ENCODE measurements around the gene SYNJ2. TPM values are rescaled to one million over a fixed set of nuclear protein-coding genes. Genes with fewer than 3 reads are reported as not detected.

The SYNJ2 gene
- total RNA-seq, 1 experiment from 2014 or later, result 24.5 TPM

GRCh38 chr6:158009935-158010585, 28.4 kb downstream of the SYNJ2 start:
- H2BK5ac ChIP-seq (ENCODE audit: insufficient read length, low read length), result no peak overlapping the region
- no peak overlapping the region for H2BK120ac ChIP-seq (ENCODE audit: low read depth, low read length, poor library complexity, severe bottlenecking)
- peaks cover 13% of the 10 kb centered on the region in 2 experiments for H3K4me1 Mint-ChIP-seq
- no peak overlapping the region for H4K91ac ChIP-seq (ENCODE audit: insufficient read length, low read depth, low read length)
- H2AFZ ChIP-seq (ENCODE audit: low read length), result no peak overlapping the region
- H3K9me3 Mint-ChIP-seq, result peaks cover 0 to 3% of the 10 kb centered on the region in 2 experiments; a peak in 2 of 5 replicates
- no peak overlapping the region; a peak in 2 of 7 replicates for H3K27ac Mint-ChIP-seq
- H3K4me1 ChIP-seq (ENCODE audit: insufficient read depth, low read length), result 0 out of 2 replicates have a peak, but pooled peaks cover 5% of the 10 kb centered on the region
- no CpG with 5 or more reads among the region's 6 CpGs for WGBS (ENCODE audit: extremely low coverage, insufficient read length, low lambda C conversion rate)
- no peak overlapping the region; a peak in 1 of 5 replicates for H3K4me3 Mint-ChIP-seq
- H3K36me3 Mint-ChIP-seq (ENCODE audit: insufficient read depth in 1 of 3, low read depth in 3 of 3), result peaks cover 14 to 25% (median 15%) of the 10 kb centered on the region in 3 experiments
- H2BK15ac ChIP-seq (ENCODE audit: low read depth, low read length), result no peak overlapping the region
- no peak overlapping the region for H3K14ac ChIP-seq (ENCODE audit: insufficient read depth, low read length)
- H3K18ac ChIP-seq (ENCODE audit: insufficient read length, low read depth, low read length), result no peak overlapping the region
- no peaks in the 10 kb centered on the region for H4K20me1 ChIP-seq (ENCODE audit: control insufficient read depth, insufficient read depth, insufficient read length)
- H3K27me3 Mint-ChIP-seq (ENCODE audit: low read depth), result no peaks in the 10 kb centered on the region
- no peak overlapping the region for H2AK5ac ChIP-seq (ENCODE audit: insufficient read length, low read length)
- TF ChIP-seq CTCF (conservative IDR thresholded peaks at IDR 0.05), result no peak
- H3K79me2 ChIP-seq (ENCODE audit: insufficient read depth, low read length), result no peaks in the 10 kb centered on the region; the same call in 1 of the 2 replicates
- no peaks in the 10 kb centered on the region for H3K79me1 ChIP-seq (ENCODE audit: insufficient read depth, low read depth, low read length, poor library complexity, severe bottlenecking)
- no peaks in the 10 kb centered on the region for H3K23me2 ChIP-seq (ENCODE audit: insufficient read length, low read depth, low read length, poor library complexity, severe bottlenecking)
- no peak overlapping the region for H3K56ac ChIP-seq (ENCODE audit: insufficient read length, low read depth, low read length)
- no peak overlapping the region for H3T11ph ChIP-seq (ENCODE audit: low read length)
- H3K4me2 ChIP-seq (ENCODE audit: insufficient read depth, insufficient read length, low read length), result no peak overlapping the region
- H3K9me3 ChIP-seq (ENCODE audit: control insufficient read depth, low read depth, low read length), result no peaks in the 10 kb centered on the region
- no peak overlapping the region for H3K9ac ChIP-seq (ENCODE audit: extremely low read depth, insufficient read length, low read length)
- H3K27me3 ChIP-seq (ENCODE audit: insufficient read depth, low read length), result no peaks in the 10 kb centered on the region
- no peak for DNase-seq
- H2BK12ac ChIP-seq (ENCODE audit: insufficient read length, low read depth, low read length), result no peak overlapping the region
- H3K23ac ChIP-seq (ENCODE audit: insufficient read length, low read depth, low read length), result no peak overlapping the region
- H3K27ac ChIP-seq (ENCODE audit: insufficient read length, low read depth, low read length), result no peak overlapping the region
- H4K8ac ChIP-seq (replicated peaks; ENCODE audit: insufficient read length, low read depth, low read length), result no peak overlapping the region
- H2BK20ac ChIP-seq (ENCODE audit: low read depth, low read length, poor library complexity, severe bottlenecking), result no peak overlapping the region
- H3K4ac ChIP-seq (ENCODE audit: low read depth, low read length), result no peak overlapping the region
- H4K5ac ChIP-seq (ENCODE audit: insufficient read length, low read depth, low read length), result no peak overlapping the region
